NCI-H82 treated with DMSO at 0.1 percent for 48 hours (cell line): ENCODE results near the gene HMGN1.
"Not testable (repeated sequence)": the region's sequence is repeated elsewhere in the genome, so short reads cannot be mapped to it uniquely, and the experiment has no call there.

ENCODE experiments used
- DNase-seq: peaks from one replicate; lab custom pipeline; 2025; ENCODE audit not compliant: unreplicated experiment; lab: John Stamatoyannopoulos, UW

HMGN1 gene

GRCh38 chr21:39369896-39370288, 21.0 kb upstream of the HMGN1 start:
- not testable (repeated sequence) for DNase-seq

DNA sequence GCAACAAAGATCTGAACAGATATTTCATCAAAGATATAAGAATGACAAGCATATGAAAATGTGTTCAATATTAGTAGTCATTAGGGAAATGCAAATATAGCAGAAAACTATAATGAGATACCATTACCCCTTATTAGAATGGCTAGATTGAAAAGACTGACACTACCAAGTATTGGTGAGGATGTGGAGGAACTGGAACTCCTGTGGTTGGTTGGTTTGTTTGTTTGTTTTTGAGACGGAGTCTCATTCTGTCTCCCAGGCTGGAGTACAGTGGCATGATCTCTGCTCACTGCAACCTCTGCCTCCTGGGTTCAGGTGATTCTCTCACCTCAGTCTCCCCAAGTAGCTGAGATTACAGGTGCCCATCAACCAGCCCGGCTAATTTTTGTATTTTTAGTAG, 18.9 kb upstream of the HMGN1 start:
- no peak for DNase-seq

- DNase-seq: no peak
Measured at GRCh38 chr21:39366563-39366962, 17.7 kb upstream of the HMGN1 start.

GRCh38 chr21:39364949-39365348, 16.1 kb upstream of the HMGN1 start:
- no peak for DNase-seq

DNA sequence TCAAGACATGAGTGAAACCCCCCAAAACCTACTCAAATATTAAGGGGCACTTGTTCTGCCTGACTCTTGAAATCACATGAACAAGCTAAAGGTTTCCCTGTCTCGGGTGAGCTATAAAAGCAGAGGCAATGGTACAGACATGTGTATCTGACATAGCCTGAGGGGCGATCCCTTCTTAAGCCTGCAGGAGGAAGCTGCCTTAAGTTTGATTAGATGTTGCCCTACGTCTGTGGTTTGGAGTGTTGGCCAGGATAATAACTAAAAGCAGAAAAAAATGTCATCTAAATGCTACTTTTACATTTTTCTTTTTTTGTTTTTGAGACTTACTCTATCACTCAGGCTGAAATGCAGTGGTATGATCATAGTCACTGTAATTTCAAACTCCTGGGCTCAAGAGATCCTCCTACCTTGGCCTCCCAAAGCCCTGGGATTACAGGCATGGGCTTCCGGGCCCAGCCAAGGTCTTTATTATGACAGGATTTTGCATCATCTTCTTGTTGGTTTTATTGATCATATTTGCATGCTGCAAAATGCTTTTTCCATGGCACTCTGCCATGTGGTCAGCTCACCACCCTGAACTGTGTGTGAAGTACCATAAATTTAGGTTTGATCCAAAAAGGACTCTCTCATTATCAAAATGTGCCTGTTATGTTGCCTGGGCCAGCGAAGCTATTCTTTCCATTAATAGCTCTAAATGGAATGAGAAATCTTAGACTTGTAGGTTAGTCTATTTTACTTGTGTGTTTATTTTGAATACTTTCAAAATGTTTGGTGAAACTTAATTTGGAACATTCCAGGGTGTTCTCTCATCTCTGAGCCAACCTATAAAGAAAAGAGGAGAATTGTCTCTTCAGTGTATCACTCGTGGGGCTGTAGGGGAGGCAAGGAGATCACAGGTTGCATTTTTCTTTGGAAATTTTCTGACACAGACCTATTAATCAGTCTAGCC, 15.0 kb upstream of the HMGN1 start:
- no peak for DNase-seq

- DNase-seq: no peak
Measured at GRCh38 chr21:39362733-39363132, 13.8 kb upstream of the HMGN1 start.

GRCh38 chr21:39359382-39359781, 10.5 kb upstream of the HMGN1 start:
- no peak for DNase-seq

GRCh38 chr21:39353295-39353694, 4.4 kb upstream of the HMGN1 start:
- DNase-seq: no peak

DNA sequence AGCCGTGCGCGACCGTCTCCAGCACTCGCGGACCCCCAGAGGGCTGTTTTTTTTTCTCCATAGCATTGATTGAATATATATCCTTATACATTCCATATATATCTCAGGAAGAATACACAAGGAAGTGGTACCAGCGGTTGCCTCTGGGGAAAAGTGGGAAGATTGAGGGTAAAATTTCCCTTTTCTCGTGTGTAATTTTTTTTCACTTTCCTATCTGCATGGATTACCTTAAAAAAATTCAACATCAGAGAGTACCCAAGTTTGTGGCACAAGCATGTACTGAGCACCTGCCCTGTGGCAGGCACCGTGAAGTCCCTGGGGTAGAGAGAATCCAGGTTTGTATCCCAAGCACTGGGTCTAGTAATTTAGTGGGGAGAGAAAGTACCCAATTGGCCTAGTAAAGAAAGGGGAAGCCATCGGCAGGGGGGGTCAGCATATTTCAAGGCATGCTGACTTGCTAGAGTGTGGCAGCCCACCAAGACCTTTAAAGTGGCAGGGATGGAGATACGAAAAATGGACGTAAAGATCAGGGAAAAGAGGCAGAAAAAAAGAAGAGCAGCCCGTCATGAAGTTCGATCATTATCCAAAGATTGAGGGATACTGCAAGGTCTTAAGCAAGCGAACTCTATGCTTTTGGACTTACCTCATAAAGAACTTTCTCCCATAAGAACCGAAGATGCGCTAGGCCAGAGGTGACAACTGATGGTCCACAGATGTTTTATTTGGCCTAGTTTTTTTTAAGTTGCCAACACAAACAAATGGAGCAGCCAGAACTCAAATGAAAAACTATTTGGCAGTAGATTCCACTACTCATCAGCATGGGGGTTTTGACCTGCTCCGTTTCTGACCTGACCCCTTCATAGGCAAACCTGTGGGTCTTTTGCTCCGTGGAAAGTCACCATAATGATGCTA, 1.5 kb upstream of the HMGN1 start:
- no peak for DNase-seq

- peak; percentile 87 for DNase-seq
Measured at GRCh38 chr21:39349211-39350093, 564 bp upstream of the HMGN1 start.

- no peak for DNase-seq
Measured at GRCh38 chr21:39348040-39348354, 891 bp downstream of the HMGN1 start.

DNA sequence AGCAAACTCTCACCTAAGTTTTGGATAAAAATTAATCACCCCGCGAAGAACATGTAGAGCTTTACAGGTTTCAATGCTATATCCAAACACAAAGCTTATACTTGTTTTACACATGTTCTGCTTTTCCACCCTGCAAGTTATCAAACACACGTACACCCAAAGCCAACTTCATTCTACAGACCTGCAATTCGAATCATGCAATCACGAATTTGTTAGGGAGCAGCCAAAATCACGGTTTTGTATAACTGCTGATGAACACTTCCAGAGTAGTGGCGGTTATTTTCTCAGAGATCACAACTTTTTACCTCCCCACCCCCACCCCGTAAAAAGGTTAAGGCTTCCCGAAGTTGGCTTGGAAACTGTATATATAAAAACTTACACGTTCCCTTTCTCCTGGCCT, 1.4 kb downstream of the HMGN1 start:
- no peak for DNase-seq

DNA sequence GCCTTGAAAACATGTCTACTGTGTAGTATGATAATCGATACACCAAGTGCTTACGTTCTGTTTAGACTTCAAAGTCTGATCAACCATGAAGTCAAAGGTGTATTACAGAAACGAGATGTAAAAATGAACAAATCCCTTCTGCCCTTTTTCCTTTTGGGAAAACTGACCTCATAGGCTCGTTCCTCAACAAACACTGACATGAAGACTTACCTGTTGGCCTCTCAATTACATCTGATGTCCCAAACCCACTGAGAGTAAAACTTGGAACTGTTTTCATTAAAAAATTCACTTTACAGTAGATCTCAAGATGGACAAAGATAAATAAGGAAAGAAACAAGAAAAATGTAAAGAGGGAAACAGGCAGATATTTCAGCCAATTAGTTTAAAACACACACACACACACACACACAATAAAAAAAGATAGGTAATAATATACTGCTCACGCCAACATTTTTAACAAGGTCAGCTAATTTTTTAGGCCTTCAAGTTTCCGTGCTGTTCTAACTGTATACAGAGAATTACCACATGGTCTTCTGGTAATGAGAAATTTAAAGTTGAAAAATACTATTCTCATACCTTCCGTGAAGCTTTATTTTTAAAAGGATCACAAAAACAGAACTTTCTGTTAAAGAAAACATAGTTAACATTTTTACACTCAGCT, 2.1 kb downstream of the HMGN1 start:
- DNase-seq: no peak

DNA sequence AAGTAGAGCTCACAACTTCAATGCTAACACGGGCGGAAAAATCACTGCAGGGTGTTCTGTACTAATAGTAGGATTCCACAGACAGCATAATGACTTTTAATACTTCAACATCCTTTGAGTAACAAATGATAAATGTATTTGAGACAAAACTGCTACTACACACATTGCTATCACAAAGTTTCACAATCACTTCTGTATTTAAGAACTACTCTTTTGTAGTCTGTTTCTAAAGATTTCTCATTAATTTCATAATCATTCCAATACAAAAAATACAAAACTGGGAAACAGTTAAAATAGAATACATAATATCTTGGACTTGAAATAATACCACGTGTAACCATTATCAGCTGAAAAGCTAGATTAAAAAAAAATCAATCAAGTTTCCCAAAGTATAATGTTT, 2.7 kb downstream of the HMGN1 start:
- DNase-seq: no peak

DNA sequence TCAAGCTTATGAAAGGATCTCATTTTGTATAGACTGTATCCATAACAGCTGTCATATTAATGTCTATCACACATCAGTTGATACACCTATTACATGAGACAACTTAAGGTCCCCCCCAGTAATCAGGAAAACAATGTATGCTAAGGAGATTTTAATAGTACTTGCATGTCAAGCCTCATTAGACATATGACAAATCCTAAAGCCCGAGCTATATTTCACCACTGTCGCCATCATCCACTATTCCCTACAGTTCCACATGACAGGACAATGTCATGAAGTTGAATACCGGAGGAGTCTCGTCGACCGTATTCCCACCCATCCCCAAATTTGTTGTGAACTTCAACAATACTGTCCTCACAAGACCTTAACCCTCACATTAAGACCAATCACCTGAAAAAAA, 3.4 kb downstream of the HMGN1 start:
- DNase-seq: no peak

DNA sequence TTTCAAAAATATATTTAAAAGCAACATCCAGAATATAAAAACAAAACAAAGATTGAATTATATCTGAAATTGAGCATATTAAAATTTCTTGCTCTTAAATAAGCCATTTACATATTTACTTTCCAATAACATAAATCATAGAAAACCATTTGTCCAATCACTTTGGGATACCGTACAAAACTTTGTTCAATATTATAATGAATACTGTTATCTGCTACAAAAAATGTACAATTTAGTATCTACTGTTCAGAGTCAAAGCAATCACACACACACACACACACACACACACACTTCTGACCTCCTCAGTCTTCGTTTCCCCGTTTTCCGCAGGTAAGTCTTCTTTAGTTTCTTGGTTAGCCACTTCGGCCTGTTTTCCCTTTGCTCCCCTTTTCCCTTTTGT, 4.0 kb downstream of the HMGN1 start:
- no peak for DNase-seq

- DNase-seq: no peak
Measured at GRCh38 chr21:39341249-39341923, 7.5 kb downstream of the HMGN1 start.

DNA sequence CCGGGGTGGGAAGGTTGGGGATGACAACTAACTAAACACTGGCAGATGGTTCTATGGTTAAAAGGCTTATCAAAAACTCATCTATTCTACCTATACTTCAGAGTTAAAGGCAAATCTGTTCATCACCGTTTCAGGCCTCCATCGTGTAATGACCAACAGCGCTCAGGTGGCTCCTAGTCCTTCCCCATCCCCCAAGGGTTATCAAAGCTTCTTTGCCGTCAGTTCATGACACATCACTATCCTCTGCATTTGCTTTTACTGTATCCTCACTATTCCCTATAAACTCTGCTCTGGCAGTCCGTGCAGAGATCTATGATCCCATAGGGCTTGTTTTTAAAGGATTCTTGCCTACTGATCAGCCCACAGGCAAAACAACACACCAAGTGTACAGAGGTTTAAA, 8.2 kb downstream of the HMGN1 start:
- DNase-seq: peak; percentile 77

DNA sequence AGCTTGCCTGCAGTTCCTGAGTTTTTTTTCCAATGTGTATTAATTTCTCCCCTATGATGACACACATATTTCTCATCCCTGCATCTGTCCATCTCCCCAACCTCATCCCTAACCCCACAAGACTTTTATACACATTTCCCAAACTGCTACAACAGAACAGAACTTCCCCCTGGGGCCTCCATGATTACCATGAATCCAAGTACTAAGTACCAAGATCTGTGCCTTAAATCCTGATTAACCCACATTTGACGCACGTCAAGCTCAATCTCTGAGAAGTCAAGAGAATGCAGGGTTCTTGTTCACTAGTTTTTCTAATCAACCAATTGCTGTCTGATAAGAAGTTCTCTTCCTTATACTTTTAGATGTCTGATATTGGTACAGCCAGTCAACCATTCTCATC, 9.7 kb downstream of the HMGN1 start:
- peak; percentile 65 for DNase-seq

- DNase-seq: peak; percentile 97
Measured at GRCh38 chr21:39336457-39337008, 12.4 kb downstream of the HMGN1 start.
